GM12873 (cell line): ENCODE measurements around the gene ANGEL2.
A peak's percentile ranks its signal among the peaks of the same experiment; 100 is the strongest.

Experiments used
- CTCF ChIP-seq: IDR thresholded peaks from 2 replicates; pipeline ENCODE4 v1.5.1; 2012; ENCODE audit warnings: low read depth, mild to moderate bottlenecking, moderate library complexity, low read length, control low read depth; ENCODE audit not compliant: insufficient read depth; ENCODE audit errors: missing control alignments

The ANGEL2 gene

DNA sequence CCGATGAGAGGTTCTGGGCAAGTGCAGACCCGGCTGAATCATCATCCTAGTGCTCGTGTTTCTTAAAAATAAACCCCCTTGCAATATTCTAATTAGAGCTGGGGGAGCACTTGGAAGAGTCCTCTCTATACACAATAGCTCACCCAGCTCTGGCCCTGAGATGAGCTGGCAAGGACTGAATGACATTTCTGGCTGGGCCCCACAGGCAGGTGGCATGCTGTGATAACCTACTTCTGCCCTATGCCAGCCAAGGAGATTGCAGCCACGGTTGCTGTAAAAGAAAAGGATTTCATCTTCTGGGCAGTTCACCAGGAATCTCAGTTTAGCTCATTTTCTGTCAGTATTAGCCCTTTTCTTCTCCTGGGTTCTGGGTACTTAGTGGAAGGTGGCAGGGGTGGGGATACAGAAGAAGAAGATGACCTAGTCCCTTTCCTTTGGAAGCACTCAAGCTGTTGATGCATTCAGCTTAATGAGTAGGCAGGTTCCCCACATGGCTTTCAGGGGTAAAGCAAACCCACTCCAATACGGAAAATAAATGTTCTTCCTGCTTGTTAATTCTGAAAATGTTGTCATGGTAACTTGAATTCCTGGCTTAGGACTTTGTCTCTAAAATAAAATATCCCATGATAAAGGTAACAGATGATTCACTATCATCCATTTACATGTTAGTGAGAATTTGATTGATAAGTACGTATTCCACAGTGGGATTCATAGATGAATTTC lies 33.1 kb downstream of the ANGEL2 start:
- TF ChIP-seq CTCF, result no peak

- TF ChIP-seq CTCF, result no peak
Observed at GRCh38 chr1:212981571-212982328, 33.9 kb downstream of the ANGEL2 start.

- TF ChIP-seq CTCF, result no peak
Observed at GRCh38 chr1:212981025-212981495, 34.6 kb downstream of the ANGEL2 start.

DNA sequence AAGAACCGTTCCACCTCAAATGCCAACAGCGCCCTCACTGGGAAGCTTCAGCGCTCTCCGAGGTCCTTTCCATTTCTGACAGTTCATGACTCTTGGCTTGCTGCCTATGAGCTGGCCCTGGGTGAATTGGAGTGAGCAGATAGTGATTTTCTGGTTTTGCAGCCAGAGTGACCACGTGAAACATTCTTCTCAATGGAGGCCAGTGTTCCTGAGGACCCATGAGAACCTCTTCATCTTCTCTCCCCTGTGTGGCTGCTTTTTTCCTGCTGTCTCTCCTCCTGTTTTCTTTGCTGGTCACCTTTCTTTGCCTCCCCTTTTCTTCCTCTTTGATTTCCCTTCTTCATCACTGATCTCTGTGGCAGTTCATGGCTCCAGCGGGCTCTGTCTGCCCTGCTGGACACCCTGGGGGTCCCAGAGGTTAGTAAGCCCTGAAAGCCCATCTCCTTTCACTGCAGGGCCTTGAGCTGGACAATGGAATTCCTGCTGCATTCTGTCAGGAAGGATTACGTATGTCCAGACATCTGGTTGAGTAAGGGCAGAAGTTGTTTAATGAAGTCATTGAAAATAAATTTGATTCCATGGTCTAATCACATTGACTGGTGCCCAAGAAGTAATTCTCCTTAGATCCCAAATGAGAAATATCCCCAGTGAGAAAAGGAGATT lies 35.4 kb downstream of the ANGEL2 start:
- peak; percentile 33 for TF ChIP-seq CTCF

- no peak for TF ChIP-seq CTCF
Observed at GRCh38 chr1:212979340-212980122, 36.1 kb downstream of the ANGEL2 start.

GRCh38 chr1:212977781-212978645 lies 37.7 kb downstream of the ANGEL2 start:
- TF ChIP-seq CTCF, result no peak
